GM10248 (cell line): Measurements from ENCODE around the gene NSMCE1.

Experiments
- CTCF ChIA-PET: fragments of 300-600 bp; sonication (Branson Sonifier 250); formaldehyde crosslinking; extraction: SDS; loops from one replicate; lab custom pipeline; 2021; ENCODE audit warnings: antibody characterized with exemption; lab: Yijun Ruan, JAX
- POLR2A ChIA-PET: fragments of 350-650 bp; sonication (Branson Sonifier 250); formaldehyde crosslinking; extraction: SDS; loops from one replicate; lab custom pipeline; 2020; ENCODE audit warnings: antibody characterized with exemption; lab: Yijun Ruan, JAX
- DNase-seq: peaks from one replicate; pipeline ENCODE4 v3.0.0; 2012; ENCODE audit errors: extremely low spot score
- TF ChIP-seq, protein P1 (sequence below): IDR thresholded peaks from 2 replicates; pipeline ENCODE4 v1.5.1; 2012; ENCODE audit warnings: mild to moderate bottlenecking, low read depth; ENCODE audit errors: extremely low read depth, missing control alignments, control extremely low read depth

The NSMCE1 gene

DNA sequence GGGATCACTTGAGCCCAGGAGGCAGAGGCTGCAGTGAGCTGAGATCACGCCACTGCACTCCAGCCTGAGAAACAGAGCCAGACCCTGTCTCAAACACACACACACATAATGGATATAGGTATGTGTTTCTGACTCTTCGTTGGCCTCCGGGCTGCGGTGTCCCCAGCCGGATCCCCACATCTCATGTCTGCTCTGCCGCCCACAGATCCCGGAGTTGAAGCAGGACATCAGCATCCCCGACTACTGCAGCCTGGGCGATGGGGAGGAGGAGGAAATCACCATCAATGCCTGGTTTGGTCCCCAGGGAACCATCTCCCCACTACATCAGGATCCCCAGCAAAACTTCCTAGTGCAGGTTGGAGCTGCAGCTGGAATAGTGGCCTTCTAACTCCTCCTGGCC is 49.8 kb downstream of the NSMCE1 start:
- POLR2A ChIA-PET, result no interaction called here
- CTCF ChIA-PET, result interaction anchor here (5.5 kb wide), 1 partner anchor 16 kb away, joined by 28 read pairs; no protein-coding TSS in a partner anchor
- TF ChIP-seq, protein P1, sequence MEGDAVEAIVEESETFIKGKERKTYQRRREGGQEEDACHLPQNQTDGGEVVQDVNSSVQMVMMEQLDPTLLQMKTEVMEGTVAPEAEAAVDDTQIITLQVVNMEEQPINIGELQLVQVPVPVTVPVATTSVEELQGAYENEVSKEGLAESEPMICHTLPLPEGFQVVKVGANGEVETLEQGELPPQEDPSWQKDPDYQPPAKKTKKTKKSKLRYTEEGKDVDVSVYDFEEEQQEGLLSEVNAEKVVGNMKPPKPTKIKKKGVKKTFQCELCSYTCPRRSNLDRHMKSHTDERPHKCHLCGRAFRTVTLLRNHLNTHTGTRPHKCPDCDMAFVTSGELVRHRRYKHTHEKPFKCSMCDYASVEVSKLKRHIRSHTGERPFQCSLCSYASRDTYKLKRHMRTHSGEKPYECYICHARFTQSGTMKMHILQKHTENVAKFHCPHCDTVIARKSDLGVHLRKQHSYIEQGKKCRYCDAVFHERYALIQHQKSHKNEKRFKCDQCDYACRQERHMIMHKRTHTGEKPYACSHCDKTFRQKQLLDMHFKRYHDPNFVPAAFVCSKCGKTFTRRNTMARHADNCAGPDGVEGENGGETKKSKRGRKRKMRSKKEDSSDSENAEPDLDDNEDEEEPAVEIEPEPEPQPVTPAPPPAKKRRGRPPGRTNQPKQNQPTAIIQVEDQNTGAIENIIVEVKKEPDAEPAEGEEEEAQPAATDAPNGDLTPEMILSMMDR, result no peak
- no peak for DNase-seq

- TF ChIP-seq, protein P1, result no peak
- no peak for DNase-seq
- ChIA-PET POLR2A (no interaction called here), CTCF (no interaction called here)
These were observed 51.3 kb downstream of the NSMCE1 start for GRCh38 chr16:27217256-27217655.

DNA sequence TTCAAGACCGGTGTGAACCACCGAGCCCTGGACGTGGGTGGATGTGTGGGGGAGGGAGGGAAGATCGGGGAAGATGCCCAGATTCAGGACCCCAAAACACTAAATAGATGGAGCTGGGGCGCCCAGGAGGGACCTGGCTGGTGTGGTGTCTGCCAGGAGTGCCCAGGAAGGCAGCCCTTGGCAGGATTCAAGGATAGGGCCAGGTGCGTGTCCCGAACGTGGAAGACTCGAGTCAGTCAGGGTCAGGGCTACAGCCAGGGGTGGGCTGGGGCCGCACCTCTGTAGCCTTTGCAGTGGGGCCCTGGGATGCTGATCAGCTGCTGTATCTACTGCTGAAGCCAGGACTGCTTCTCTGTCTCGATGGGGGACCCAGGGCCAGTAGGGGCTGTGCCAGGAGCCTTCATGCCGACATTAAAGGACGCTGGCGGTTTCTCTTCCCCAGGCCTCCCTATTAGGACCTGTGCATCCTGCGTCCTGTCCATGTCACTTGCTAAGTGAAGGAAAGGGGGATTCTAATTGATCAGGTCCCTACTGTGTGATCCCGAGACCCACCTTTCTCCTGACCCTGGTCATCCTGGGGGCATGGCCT is 52.2 kb downstream of the NSMCE1 start:
- CTCF ChIA-PET, result interaction anchor here (2.9 kb wide), 1 partner anchor 37 kb away, joined by 9 read pairs; no protein-coding TSS in a partner anchor
- POLR2A ChIA-PET, result no interaction called here
- TF ChIP-seq, protein P1, result no peak
- no peak for DNase-seq

- TF ChIP-seq, protein P1, result no peak
- DNase-seq, result no peak
- POLR2A ChIA-PET, result no interaction called here
- CTCF ChIA-PET, result interaction anchor here (1.9 to 2.9 kb wide), 2 partner anchors 19 to 36 kb away, joined by 4 to 9 read pairs; no protein-coding TSS in a partner anchor
These were observed 52.9 kb downstream of the NSMCE1 start for GRCh38 chr16:27215660-27216059.

GRCh38 chr16:27214084-27214961 is 54.2 kb downstream of the NSMCE1 start:
- TF ChIP-seq, protein P1, result no peak
- ChIA-PET POLR2A (no interaction called here), CTCF (interaction anchor here (1.5 to 2.9 kb wide), 3 partner anchors 11 to 35 kb away, joined by 3 to 9 read pairs (median 4); no protein-coding TSS in a partner anchor)
- DNase-seq, result no peak

DNA sequence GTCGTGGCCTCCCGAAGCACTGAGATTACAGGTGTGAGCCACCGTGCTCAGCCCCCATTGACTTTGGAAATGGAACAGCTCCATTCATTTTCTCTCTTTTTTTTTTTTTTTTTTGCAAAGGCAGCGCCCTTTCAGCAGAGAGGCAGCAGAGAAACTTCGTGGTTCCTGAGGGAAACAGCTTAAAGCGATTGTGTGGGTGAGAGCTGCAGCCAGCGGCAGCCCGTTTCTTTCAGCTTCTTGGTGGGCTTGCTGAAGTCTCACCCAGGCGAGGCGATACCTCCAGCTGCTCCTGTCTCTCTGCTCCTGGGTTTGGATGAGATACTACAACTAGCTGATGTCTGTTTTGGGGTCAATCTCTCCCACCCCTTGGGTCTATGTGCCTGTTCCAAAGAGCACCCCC is 57.5 kb downstream of the NSMCE1 start:
- ChIA-PET CTCF (interaction anchor here (1.2 to 1.4 kb wide), 2 partner anchors 16 to 32 kb away, joined by 3 to 5 read pairs; no protein-coding TSS in a partner anchor), POLR2A (interaction anchor here (0.6 kb wide), 1 partner anchor 9 kb away, joined by 5 read pairs; no protein-coding TSS in a partner anchor)
- DNase-seq, result no peak
- TF ChIP-seq, protein P1, result no peak
